Globus pallidus (tissue), 1 donor: ENCODE measurements around the gene PTPN3.

Experiments used
- DNase-seq: peaks from one replicate; pipeline ENCODE4 v3.0.0-alpha.2; 2015; ENCODE audit warnings: low spot score

PTPN3 gene

DNA sequence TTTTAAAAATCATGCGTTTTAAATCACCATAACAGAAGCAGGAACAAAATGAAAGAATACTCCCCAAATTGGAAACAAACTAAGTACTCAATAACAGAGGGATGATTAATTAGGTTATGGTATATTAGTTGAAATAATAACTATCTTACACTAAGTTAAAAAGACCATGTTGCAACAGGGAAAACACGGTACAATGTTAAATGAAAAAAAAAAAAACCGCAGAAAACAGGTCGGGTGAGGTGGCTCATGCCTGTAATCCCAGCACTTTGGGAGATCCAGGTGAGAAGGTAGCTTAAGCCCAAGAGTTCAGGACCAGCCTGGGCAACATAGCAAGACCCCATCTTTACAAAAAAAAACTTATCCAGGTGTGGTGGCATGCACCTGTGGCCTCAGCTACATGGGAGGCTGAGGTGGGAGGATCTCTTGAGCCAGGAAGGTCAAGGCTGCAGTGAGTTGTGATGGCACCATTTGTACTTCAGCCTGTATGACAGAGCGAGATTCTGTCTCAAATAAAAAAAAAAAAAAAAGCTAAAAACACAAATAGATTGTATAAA lies 2.4 kb upstream of the PTPN3 start:
- no peak for DNase-seq

DNA sequence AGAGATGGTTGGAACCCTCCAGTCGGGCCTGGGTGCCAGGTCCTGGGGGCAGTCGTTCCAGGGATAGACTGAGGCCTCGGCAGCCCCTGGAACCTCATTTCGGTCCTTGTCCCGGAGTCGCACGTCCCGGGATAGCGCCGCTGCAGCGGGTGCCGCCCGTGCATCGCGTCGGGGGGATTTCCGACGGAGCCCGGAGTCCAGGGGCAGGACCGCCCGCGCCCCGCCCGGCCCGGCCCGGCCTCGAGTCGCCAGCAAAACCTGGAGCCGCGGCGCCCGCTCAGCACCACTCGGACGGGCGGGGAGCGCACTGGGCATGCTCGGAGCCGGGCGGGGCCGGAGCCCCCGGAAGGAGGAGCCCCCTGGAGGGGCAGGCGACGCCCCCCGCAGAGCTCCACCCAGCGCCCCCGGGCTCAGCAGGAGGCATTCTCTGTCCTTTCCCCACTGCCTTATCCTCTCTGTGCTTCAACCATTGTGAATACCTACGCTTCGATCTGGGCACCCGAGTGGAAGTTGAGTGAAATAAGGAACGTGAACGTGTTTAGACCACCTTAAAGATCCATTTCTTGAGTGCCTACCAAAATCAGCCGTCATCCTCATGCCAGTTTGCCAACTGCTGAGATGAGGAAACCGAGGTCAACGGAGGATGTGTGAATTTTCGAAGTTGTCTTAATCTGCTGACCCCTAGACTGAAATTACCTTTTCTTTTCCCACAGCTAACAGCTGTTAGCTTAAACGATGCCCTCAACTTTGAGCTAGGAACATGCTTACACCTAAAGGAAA lies 1.7 kb upstream of the PTPN3 start:
- no peak for DNase-seq

DNA sequence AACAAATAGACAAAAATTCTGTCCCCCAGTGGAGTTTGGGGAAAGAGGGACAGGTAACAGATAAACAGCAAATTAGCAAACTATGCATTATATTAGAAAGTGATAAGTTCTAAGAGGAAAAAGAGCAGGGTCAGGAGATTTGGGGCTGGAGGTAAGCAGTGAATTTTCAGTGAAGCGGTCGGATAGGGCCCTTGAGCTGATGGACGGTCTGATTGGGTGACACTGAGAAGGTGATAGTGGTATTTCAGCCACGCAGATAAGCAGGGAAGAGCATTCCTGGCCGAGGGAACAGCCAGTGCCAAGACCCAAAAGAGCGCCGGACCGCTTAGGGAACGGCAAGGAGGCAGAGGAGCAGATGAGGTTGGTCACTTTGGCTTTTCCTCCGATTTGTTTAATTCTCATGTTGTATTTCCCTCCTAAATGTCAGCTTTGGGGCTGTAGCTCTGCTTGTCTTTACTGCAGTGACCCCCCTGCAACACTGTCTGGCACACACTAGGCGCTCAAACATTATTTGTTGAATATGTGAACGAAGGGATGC lies 1.1 kb upstream of the PTPN3 start:
- DNase-seq, result no peak

DNA sequence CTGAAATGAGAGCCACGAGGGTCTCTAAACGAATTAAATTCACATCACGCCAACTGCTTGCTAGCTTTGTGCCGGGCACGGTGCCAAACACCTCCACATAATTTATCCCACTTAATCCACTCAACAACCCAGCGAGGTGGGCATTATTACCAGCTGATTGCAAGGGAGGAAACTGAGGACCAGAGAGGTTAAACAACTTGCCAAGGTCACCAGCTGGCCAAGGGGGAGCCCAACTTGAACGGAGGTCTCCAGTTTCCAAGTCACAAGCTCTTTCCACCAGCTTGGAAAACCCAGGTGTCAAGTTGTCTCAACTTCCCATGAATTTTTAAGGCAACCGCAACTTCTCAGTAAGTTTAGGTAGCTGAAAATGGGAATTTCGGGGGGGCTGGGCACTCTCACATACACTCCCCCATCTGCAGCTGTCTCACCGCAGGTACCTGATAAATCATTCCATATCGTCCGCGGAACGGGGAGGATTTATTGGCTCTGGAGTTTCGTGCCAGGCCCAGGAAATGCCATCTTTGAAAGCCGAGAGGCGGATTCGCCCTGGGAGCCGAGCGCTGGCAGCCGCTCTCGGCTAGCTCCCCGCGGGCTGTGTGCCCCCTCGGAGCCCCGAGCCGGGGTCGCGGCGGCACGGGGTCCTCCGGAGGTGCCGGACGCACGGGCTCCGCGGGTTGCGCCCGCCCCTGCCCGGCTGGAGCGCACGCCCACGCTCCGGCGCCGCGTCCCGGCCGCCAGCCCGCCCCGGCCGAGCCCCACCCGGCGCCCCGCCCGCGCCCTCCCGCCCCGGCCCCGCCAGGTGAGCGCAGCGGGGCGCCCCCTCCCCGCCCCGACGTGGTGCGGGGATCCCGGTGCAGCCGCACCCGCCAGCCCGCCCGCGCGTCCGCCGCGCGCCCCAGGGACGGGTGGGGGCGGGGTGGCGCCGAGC lies 617 bp downstream of the PTPN3 start:
- DNase-seq, result no peak

DNA sequence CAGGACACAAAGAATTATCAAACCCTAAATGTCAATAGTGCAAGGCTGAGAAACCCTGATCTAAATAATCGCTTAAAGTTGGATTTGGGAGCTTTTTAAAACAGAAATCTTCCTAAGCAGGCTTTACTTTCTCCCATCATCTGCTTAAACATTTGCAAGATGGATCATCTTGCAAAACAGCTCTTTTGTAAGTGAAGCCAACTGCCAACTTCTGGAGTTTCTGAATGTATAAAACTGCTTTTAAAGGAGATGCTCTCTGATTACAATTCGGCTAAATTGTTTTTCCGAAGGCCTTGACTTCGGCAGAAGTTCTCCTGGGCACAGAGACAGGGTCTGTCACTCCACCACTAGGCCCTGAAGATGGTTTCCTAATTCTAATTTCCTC lies 1.3 kb downstream of the PTPN3 start:
- DNase-seq, result no peak

DNA sequence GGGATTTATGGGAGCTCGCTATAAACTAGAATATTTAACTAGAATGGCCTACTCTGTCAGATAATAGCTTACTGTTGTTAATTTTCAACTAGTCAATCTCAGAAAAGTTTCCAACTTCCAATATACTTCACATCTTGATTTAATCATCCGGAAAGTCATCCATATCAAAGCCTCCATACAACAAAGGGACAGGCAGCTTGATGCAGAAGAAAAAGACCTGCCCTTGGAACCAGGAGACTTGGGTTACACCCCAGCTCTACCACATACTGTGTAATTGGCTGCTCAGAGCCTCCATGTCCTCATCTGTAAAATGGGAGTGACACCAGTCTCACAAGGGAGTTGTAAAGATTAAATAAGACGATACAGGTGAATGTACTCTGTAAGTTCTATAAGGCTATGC lies 1.9 kb downstream of the PTPN3 start:
- DNase-seq, result no peak

DNA sequence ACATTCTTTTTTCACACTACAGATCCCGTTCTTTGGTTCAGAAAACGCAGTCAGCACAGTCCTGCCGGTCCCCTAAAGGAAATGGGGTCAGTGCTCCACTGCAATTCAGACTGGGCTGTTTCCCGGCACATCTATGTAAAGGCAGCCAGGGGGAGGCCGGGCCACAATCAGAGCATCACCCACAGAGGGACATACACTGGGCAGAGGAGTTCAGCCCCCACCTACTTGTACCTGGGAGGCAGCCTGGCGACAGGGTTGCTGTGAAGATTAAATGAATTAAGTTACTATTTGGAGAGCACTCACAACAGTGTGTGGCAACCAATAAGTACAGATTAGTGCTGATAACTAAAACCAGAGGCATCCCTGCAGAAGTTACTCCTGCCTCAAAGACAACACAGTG lies 4.5 kb downstream of the PTPN3 start:
- DNase-seq, result no peak

DNA sequence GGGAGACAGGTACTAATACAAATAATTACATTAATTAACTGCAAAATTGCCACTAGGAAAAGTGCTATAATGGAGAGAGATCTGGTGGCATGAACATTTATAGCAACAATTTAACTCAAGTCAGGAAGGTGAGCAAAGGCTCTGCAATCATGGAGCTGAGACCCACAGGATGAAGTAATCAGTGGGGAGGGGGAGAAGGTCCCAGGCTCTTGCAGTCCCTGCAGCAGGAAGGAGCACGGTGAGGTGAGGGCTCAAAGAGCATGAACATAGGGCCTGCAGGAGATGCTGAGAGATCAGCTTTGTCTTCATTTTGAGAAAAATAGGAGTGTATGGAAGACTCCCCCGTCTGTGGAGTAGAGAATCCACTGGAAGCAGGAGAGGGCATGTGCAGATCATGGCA lies 6.5 kb downstream of the PTPN3 start:
- DNase-seq, result no peak

DNA sequence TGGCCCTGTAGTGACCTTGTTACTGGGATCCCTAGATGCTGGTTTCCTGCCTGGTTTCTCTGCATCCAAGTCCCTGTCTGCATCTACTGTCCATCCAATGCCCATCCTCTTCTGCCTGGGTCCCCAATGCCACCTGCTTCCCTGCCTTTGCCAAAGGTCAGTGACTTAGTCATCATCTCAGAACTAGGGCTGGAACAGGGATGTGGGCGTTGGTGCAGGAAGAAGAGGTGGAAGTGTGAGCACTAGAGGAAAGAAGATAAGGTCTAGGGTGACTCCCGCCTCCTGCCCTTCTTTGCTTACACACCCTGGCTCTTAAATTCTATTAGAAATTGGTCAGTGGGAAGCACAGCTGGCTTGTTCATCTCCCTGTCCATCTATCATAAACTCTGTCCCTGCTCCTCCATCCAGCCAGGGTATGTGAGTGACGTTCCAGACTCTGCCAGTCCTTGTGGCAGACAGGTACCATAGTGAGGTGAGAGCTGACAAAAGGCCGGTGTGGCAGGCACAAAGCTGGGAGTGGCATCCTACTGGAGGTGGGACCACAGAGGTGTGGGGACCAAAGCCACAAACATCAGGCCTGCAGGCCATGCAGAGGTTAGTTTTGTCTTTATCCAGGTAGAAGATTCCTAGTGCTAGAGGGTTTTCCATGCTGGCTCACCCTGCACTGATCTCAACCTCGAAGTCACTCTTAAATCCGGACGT lies 9.2 kb downstream of the PTPN3 start:
- no peak for DNase-seq

DNA sequence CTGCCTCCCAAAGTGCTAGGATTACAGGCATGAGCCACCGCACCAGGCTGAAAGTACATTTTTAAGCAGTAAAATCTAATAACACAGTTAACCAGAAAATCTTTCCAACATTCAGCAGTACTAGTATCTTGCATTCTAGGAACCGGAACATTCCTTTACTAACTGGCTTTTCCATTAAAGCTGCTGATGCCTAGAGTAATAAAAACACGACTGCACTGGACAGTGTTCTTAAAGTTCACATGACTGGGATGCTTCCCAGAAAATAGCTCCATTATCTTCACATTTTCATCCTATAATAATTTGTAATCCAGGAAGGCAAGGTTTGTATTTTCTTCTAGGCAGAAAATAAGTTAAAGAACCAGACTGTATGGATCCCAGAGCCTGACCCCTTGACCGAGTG lies 9.8 kb downstream of the PTPN3 start:
- no peak for DNase-seq

DNA sequence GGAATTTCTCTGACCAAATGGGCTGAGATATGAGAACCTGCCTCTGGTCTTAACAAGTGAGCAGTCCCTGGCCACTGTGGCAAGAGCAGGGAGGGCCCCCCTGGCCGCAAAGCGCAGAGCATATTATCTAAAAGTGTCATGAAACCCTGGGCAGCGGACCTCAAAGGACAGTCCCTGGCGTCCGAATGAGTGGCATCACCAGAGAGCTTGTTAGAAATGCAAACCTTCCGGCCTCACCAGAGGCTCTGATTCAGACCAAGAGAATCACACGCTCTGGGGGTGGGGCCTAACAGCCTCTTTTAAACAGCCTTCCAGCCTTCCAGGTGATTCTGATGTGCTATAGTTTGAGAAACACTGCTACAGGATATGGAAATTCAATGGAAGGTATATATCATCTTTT lies 10.9 kb downstream of the PTPN3 start:
- no peak for DNase-seq

DNA sequence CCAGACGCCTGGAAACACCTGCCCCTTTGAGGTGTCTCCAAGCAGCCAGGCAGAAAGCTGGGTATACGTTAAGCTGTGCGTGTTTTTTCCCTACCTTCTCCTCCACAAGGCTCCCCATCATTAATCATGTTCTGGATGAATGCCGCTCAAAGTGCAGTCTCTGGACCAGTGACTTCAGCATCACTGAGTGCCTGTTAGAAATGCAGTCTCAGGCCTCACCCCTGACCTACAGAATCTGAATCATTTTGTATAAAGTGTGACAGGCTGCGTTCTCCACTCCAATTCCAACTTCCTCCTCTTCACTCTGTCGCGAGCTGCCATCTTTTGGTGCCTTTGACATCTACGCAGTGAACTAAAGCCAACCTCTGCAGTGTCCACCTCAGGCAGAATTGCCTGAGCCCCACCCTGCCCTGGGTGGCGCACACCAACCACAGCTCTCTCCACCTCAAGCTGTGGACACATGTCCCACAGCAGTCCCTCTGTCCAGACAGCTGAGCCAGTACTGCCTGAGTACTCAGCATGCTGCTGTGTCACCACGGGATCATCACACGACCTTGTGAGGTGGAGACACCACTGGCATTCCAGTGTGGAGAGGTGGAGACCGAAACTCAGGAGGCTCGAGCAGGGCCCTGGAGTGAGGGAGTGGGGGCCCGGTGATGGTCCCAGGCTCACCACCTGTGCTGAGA lies 14.2 kb downstream of the PTPN3 start:
- no peak for DNase-seq

DNA sequence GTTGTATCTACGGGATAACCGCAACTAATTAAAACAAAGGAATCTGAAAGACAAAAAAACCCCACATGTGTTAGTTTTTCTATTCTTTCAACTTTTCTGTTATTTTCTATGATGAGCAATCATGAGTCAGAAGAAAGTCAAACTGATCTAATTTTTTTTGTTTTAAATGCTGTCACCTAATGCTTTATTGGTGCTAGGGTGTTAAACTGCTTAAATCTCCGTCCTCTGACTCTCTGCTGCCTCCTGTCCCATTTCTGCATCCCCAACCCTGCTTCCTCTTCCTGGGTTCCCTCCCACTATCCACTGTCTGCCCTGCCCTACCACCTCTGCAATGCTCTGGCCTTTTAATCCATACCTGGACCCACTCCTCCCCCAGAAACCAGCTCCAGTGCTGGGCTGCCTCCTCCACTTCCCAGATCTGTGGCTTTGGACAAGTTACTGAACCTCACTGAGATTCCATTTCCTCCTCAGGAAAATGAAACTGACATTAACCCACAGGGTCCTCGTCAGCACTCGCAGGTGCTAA lies 15.7 kb downstream of the PTPN3 start:
- no peak for DNase-seq

DNA sequence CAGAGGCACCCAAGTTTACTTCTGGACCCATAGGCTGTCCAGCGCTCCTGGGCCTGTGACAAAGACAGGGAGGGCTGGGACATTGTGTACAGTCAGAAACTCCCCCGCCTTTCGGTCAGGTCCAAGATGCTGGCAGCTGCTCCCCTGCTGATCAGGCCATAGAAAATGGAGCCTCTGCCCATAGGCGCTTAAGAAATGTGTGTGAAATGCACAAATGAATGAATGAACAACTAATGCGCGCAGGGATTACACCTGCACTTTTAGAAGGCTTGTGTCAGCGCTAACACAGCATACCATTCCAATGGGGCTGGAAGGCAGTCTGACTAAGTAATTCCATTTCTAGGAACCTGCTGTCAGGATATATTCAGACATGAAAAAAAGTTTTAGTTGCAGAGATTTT lies 16.3 kb downstream of the PTPN3 start:
- no peak for DNase-seq

DNA sequence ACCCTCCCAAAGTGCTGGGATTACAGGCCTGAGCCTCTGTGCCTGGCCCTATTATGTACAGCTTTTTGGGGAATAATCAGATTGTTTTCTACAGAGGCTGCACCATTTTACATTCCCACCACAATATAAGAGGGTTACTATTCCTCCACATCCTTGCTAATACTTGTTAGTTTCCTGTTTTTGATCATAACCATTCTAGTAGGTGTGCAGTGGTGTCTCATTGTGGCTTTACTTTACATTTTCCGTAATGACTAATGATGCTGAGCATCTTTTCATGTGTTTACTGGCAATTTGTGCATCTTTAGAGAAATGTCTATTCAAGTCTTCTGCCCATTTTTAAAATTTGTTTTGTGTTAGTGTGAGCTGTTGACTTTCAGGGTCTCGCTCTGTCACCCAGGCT lies 18.3 kb downstream of the PTPN3 start:
- DNase-seq, result no peak

DNA sequence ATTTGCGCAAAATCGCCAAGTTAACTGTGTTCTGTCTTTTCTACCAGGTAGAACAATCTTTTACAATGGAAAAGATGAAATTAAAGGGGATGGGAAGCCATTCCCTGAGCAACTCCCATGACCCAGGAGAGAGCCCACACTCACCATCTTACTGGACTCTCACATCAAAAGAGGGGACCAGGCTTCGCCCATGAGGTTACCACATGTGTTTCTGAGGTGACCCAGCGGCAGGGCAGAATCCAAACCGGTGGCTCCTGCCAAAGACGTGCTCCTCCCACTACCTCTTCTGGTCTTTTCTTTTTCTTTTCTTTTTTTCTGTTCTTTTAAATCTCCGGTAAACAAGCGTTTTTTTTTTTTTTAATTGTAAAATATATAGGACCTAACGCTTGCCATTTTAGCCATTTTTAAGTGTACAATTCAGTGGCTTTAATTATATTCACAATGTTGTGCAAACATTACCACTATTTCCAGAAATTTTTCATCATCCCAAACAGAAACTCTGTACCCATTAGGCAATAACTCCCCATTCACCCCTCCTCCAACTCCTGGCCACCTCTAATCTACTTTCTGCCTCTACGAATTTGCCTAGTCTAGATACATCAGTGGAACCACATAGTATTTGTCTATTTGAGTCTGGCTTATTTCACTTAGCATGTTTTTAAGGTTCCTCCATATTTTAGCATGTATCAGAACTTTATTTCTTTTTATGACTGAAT lies 19.3 kb downstream of the PTPN3 start:
- DNase-seq, result no peak

DNA sequence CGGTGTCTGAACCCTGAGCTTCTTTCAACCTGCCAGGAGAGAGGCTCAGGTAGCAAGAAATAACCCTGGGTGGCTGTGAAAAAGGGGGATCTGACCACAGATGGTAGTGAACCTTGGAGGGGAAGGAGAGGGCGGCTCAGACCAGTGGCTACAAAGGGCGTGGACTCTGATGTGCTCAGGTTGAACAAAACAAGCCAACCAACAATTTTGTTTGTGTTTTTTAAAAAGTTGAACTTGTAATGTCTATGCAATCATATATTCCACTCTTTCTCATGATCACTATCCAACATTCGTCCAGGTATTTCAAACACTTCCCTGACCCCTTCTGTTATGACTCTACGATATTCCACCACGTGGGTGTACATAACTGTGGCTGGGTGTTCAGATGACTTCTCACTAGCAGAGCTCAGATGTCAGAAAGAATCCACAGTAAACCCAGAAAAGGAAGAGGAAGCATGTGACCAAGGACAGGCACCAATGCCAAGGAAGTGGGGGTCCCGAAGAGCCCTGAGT lies 20.0 kb downstream of the PTPN3 start:
- no peak for DNase-seq

DNA sequence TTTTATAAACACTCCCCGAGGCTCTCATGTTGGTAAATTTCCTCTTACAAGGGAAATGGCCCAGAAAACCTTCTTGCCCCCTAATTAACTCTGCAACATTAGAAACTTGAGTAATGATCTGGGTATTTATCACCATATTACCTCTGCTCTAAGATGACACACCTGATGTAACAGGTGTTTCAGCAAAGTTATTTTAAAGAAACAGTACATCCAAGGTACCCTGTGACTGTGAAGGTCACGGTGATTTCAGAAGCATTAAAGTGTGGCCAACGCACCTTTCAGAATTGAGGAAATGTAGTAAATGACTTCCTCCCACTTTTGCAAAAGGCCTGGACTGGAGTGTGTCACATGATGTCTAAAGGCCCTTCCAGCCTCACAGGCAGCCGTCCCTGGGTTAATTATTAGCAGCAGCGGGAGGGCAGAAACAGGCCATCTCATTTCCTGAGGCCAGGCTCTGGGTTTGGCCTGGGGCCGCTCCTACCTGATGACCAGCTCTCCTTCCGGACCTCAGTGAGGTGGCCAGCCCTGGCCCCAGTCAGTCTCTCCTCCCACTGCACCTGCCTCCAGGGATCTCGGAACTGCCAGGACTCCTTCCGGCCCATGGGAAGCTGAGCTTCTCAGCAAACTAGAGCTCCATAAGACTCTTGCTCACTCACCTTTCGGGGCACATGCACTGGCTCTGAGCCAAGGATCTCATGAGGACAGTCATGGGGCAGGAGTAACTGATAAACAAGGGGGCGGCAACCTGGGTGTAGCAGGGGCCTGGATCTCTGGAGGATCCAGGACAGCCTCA lies 20.7 kb downstream of the PTPN3 start:
- no peak for DNase-seq

DNA sequence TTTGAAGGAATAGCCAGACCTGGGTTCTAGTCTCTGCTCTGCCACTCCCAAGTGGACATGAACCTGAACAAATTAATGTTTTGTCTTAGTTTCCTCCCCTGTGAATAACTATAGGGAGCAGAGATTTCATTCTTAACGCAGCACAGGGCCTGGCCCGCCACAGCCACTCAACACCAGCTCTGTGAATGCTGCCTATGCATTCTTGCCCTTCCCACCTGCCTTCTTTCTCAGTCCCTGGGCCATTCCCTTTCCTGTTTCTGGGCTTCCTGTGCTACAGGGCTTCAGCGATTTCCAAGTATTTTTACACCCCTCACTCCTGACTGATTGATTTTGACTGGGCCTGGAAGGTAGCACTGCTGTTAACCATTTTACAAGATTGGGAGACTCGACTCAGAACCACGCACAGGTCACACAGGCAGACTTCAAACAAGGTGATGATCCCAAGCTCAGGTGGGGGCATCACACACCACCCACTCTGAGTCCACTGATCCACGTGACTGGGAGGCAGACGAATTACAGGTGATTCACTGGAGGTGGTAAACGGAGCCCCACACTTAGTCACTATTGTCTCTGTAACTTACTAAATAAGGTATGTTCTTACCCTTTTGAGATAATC lies 21.4 kb downstream of the PTPN3 start:
- no peak for DNase-seq
